Thyroid gland (tissue), 4 donors: ENCODE measurements around the gene TMEM164. TPM values are rescaled to one million over a fixed set of nuclear protein-coding genes. Genes with fewer than 3 reads are reported as not detected.

ENCODE experiments used
- DNase-seq, 2 donors: peaks; one replicate each; pipeline ENCODE4 v3.0.0-alpha.2; 2019
- H3K27ac ChIP-seq, 3 donors: fragments of 200-600 bp; sonication (generic); 1 replicate in 2 of 3; 2 replicates in 1 of 3; pipeline ENCODE4 v1.5.1; 2016 to 2019; ENCODE audit warnings: mild to moderate bottlenecking in 1 of 3, moderate library complexity in 1 of 3
- H3K27me3 ChIP-seq: fragments of 200-600 bp; sonication (generic); one replicate; pipeline ENCODE4 v1.5.1; 2019
- H3K36me3 ChIP-seq, 2 donors: fragments of 200-600 bp; sonication (generic); one replicate each; pipeline ENCODE4 v1.5.1; 2016 to 2019
- H3K4me1 ChIP-seq, 2 donors: fragments of 200-600 bp; sonication (generic); one replicate each; pipeline ENCODE4 v1.5.1; 2017 to 2019
- H3K4me3 ChIP-seq, 3 donors: fragments of 200-600 bp; sonication (generic); replicated peaks in 1 of 3; 1 replicate in 2 of 3; 2 replicates in 1 of 3; pipeline ENCODE4 v1.5.1; 2016; ENCODE audit warnings: mild to moderate bottlenecking in 1 of 3
- H3K9me3 ChIP-seq: fragments of 200-600 bp; sonication (generic); one replicate; pipeline ENCODE4 v1.5.1; 2017
- CTCF ChIP-seq, 6 experiments: fragments of 200-600 bp in 3 of 6; fragments of 450-650 bp in 3 of 6; sonication (generic) in 3 of 6; IDR thresholded peaks; one replicate each; pipeline ENCODE4 v1.5.1; 2016 to 2019; ENCODE audit warnings: antibody characterized with exemption in 6 of 6, mild to moderate bottlenecking in 2 of 6, inconsistent platforms in 1 of 6, moderate library complexity in 1 of 6
- POLR2A ChIP-seq, 2 donors: fragments of 450-650 bp; IDR thresholded peaks; one replicate each; pipeline ENCODE4 v1.6.1; 2017; ENCODE audit warnings: antibody characterized with exemption in 2 of 2, mild to moderate bottlenecking in 2 of 2, moderate library complexity in 1 of 2
- WGBS, 2 donors: methylation state at CpG; one replicate each; pipeline ENCODE4 v1.1.5; 2017; 5-methylcytosine and 5-hydroxymethylcytosine counted together
- intact Hi-C: fragments of 100-400 bp; cut with DNase I; formaldehyde crosslinking; loops from one replicate; pipeline ENCODE4 v1.15.1; 2023
- total RNA-seq, 4 donors: library from RNA; depleted of rRNA; stranded (reverse); fragments of >200 nt; gene quantifications; one replicate each; pipeline ENCODE4 v1.2.3, GENCODE V29; 2016

Gene TMEM164
- total RNA-seq, 4 donors from 2014 or later: 28.8 to 40.0 (median 33.8) TPM

GRCh38 chrX:110012818-110013485 lies 10.0 kb downstream of the TMEM164 start:
- no peak for TF ChIP-seq POLR2A (IDR thresholded peaks at IDR 0.05)
- no peak for TF ChIP-seq CTCF (IDR thresholded peaks at IDR 0.05)
- no peaks in the 10 kb centered on the region for H3K36me3 ChIP-seq
- WGBS, 2 donors: 74 to 97% methylated on average over 3 of the region's 3 CpGs
- intact Hi-C loops: no loop called here
- peaks cover 10 to 20% of the 10 kb centered on the region in 2 donors for H3K4me1 ChIP-seq
- H3K4me3 ChIP-seq: no peak overlapping the region
- no peaks in the 10 kb centered on the region for H3K9me3 ChIP-seq
- H3K27ac ChIP-seq: no peak overlapping the region
- H3K27me3 ChIP-seq: no peaks in the 10 kb centered on the region
- no peak for DNase-seq

GRCh38 chrX:110013968-110014367 lies 11.1 kb downstream of the TMEM164 start:
- DNase-seq: no peak
- Histone ChIP-seq H3K9me3 (no peaks in the 10 kb centered on the region), H3K4me3 (no peak overlapping the region), H3K4me1 (peaks cover 10 to 20% of the 10 kb centered on the region in 2 donors), H3K27ac (no peak overlapping the region), H3K27me3 (no peaks in the 10 kb centered on the region), H3K36me3 (no peaks in the 10 kb centered on the region)
- intact Hi-C loops: no loop called here
- 90 to 96% methylated on average over 4 of the region's 4 CpGs for WGBS, 2 donors
- TF ChIP-seq CTCF (IDR thresholded peaks at IDR 0.05): no peak
- no peak for TF ChIP-seq POLR2A (IDR thresholded peaks at IDR 0.05)

GRCh38 chrX:110015032-110015431 lies 12.1 kb downstream of the TMEM164 start:
- 40 to 43% methylated on average over 2 of the region's 2 CpGs for WGBS, 2 donors
- peak overlapping the region in 2 of 3 donors; percentile 47 to 66 for H3K27ac ChIP-seq

GRCh38 chrX:110015915-110016314 lies 13.0 kb downstream of the TMEM164 start:
- no peak for TF ChIP-seq CTCF (IDR thresholded peaks at IDR 0.05)
- no peak for TF ChIP-seq POLR2A (IDR thresholded peaks at IDR 0.05)
- Histone ChIP-seq H3K36me3 (no peaks in the 10 kb centered on the region), H3K27me3 (no peaks in the 10 kb centered on the region), H3K4me3 (no peak overlapping the region), H3K27ac (peak overlapping the region in 1 of 3 donors; percentile 11), H3K9me3 (no peaks in the 10 kb centered on the region), H3K4me1 (peaks cover 10 to 23% of the 10 kb centered on the region in 2 donors)
- intact Hi-C loops: no loop called here
- DNase-seq: no peak
- WGBS, 2 donors: 70 to 93% methylated on average over 2 to 3 of the region's 5 CpGs

More at GRCh38 chrX:110015032-110015431, 12.1 kb downstream of the TMEM164 start:
- H3K36me3 ChIP-seq: no peaks in the 10 kb centered on the region
- H3K4me1 ChIP-seq: peaks cover 10 to 20% of the 10 kb centered on the region in 2 donors
- DNase-seq: no peak
- H3K4me3 ChIP-seq: no peak overlapping the region
- H3K9me3 ChIP-seq: no peaks in the 10 kb centered on the region
- no peak for TF ChIP-seq CTCF (IDR thresholded peaks at IDR 0.05)
- no peak for TF ChIP-seq POLR2A (IDR thresholded peaks at IDR 0.05)
- intact Hi-C loops: no loop called here
- H3K27me3 ChIP-seq: no peaks in the 10 kb centered on the region

GRCh38 chrX:110020536-110020935 lies 17.6 kb downstream of the TMEM164 start:
- TF ChIP-seq CTCF (IDR thresholded peaks at IDR 0.05) (no peak), POLR2A (IDR thresholded peaks at IDR 0.05) (no peak)
- H3K4me1 ChIP-seq: peaks cover 3 to 21% of the 10 kb centered on the region in 2 donors
- H3K27me3 ChIP-seq: no peaks in the 10 kb centered on the region
- peak overlapping the region in 1 of 3 donors; percentile 11 for H3K27ac ChIP-seq
- WGBS, 2 donors: 88 to 91% methylated on average over 1 of the region's 1 CpG
- intact Hi-C loops: no loop called here
- H3K4me3 ChIP-seq: no peak overlapping the region
- no peak for DNase-seq
- H3K36me3 ChIP-seq: no peaks in the 10 kb centered on the region
- H3K9me3 ChIP-seq: no peaks in the 10 kb centered on the region
